GM21825 (cell line): ENCODE measurements around the gene TMPRSS2.
"Not testable (repeated sequence)": the region's sequence is repeated elsewhere in the genome, so short reads cannot be mapped to it uniquely, and the experiment has no call there.

ENCODE experiments used
- ATAC-seq: cut with Tn5 transposase; IDR thresholded peaks from one replicate; pipeline ENCODE4 v1.9.1; 2021; ENCODE audit warnings: mild to moderate bottlenecking, moderate library complexity; ENCODE audit not compliant: unreplicated experiment

Gene TMPRSS2

GRCh38 chr21:41428311-41428710 lies 79.6 kb downstream of the TMPRSS2 start:
- ATAC-seq = no peak

DNA sequence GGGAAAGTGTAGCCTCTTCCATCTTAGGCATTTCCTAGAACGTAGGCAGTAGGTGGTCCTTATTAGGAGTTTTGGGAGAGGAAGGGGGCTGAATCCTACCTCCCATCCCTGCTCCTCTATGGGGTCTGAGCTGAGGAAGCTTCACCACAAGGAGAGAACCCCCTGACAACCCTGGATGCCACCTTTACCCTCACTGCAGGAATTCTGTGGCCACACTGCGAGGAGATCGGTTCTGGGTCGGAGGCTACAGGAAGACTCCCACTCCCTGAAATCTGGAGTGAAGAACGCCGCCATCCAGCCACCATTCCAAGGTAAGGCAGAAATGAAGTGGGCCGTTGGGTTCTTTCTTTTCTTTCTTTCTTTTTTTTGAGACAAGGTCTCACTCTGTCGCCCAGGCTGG lies 80.4 kb downstream of the TMPRSS2 start:
- no peak for ATAC-seq

DNA sequence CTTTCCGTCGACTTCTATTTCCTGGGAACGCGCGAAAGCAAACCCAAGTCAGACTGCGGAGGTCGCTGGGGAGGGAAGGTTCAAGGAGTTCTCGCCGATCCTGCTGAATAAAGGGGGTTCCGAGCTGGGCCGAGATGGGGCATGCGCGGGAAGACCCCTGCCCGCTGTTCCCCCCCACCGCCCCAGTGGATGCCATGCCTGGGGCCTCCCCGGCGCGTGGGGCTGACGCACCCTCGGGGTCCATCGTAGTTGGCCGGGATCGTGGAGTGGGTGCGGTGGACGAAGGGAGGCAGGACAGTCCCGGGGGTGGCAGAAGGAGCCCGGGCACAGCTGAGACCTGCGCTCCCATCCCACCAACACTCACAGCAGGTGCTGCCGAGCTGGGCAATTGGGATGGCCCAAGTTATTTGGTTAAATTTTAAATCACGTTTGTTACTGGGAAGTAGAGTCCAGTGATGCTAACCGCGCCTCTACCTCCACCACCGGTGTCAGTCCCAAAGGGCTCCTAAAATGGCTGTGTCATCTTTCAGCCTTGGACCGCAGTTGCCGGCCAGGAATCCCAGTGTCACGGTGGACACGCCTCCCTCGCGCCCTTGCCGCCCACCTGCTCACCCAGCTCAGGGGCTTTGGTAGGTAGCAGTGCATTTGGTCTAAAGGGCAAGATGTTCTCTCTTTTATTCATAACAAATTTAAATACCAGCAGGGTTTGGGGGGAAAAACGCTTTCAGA lies 81.1 kb downstream of the TMPRSS2 start:
- ATAC-seq = no peak

- ATAC-seq = peak; percentile 86
Measured at GRCh38 chr21:41425954-41426675, 81.8 kb downstream of the TMPRSS2 start, which contains the start of gene MX1. TSS of gene MX1 (plus strand) at chr21:41426239. CDS start at chr21:41432071, 5,832 bp downstream.

GRCh38 chr21:41425588-41425953 lies 82.4 kb downstream of the TMPRSS2 start:
- no peak for ATAC-seq

GRCh38 chr21:41423305-41423636 lies 84.7 kb downstream of the TMPRSS2 start:
- ATAC-seq = not testable (repeated sequence)

GRCh38 chr21:41422546-41423304 lies 85.2 kb downstream of the TMPRSS2 start:
- no peak for ATAC-seq

- not testable (repeated sequence) for ATAC-seq
Measured at GRCh38 chr21:41420998-41421397, 87.0 kb downstream of the TMPRSS2 start.

GRCh38 chr21:41419921-41420862 lies 87.8 kb downstream of the TMPRSS2 start:
- no peak for ATAC-seq

DNA sequence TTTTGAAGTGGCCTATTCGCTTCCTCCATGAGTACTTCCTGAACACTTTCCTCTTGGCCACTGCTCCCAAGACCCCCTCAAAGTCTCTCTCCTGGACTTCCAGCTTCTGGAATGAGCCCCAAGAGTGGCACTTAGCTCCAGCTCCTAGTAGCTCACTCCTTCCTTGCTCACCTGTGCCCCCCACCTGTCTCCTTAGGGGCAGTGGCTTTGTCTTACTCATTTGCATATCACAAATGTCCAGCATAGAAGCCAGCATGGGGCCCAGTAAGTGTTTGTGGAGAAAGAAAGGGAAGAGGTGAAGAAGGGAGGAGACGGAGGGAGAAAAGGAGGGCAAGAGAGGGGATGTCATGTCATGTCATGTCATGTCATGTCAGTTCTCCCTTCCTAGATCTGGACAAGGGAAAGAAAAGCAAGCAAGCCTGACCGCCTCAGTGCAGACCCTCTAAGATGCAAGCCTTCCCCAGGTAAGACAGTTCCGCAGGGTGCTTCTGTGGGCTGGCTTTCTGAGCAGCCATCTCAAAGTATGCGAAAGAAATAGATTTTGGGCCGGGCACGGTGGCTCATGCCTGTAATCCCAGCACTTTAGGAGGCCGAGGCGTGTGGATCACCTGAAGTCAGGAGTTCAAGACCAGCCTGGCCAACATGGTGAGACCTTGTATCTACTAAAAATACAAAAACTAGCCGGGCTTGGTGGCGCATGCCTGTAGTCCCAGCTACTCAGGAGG lies 88.8 kb downstream of the TMPRSS2 start:
- ATAC-seq = no peak

- no peak for ATAC-seq
Measured at GRCh38 chr21:41418393-41418792, 89.6 kb downstream of the TMPRSS2 start.

DNA sequence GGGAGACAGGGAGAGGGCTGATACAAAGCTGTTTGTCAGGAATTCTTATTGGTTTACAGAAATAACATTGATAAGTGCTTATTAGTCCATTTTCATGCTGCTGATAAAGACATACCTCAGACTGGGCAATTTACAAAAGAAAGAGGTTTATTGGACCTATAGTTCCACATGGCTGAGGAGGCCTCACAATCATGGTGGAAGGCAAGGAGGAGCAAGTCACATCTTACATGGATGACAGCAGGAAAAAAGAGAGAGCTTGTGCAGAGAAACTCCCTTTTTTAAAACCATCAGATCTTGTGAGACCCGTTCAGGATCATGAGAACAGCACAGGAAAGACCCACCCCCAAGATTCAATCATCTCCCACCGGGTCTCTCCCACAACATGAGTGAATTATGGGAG lies 90.5 kb downstream of the TMPRSS2 start:
- not testable (repeated sequence) for ATAC-seq
